ENCODE results near the gene KCNK4. TPM values are rescaled to one million over a fixed set of nuclear protein-coding genes. Genes with fewer than 3 reads are reported as not detected.

KCNK4 gene
- total and polyA plus RNA-seq, 2 of the 13 experiments (the other 11 are each of a cell fraction or from before 2014, with no cell fraction given) = not detected

- TF ChIP-seq ZNF770 (CRISPR knock-in tag; IDR thresholded peaks at IDR 0.05) (peak; percentile 20; the same call in 1 of the 2 replicates), PITX1 (CRISPR knock-in tag; IDR thresholded peaks at IDR 0.05) (no peak), ZNF10 (CRISPR knock-in tag; IDR thresholded peaks at IDR 0.05; ENCODE audit: borderline replicate concordance, low read depth) (no peak), ZNF414 (CRISPR knock-in tag; IDR thresholded peaks at IDR 0.05) (no peak), ZNF274 (CRISPR knock-in tag; IDR thresholded peaks at IDR 0.05) (no peak), GABPB1 (CRISPR knock-in tag; IDR thresholded peaks at IDR 0.05) (peak; percentile 45; the same call in 1 of the 2 replicates), MIER2 (CRISPR knock-in tag; IDR thresholded peaks at IDR 0.05) (no peak), ZNF777 (CRISPR knock-in tag; IDR thresholded peaks at IDR 0.05) (no peak), ZBTB21 (CRISPR knock-in tag; IDR thresholded peaks at IDR 0.05) (no peak), RARA (CRISPR knock-in tag; IDR thresholded peaks at IDR 0.05) (no peak), E2F5 (CRISPR knock-in tag; conservative IDR thresholded peaks at IDR 0.05) (no peak), PHF20 (CRISPR knock-in tag; IDR thresholded peaks at IDR 0.05) (no peak), TGIF2 (CRISPR knock-in tag; IDR thresholded peaks at IDR 0.05) (no peak), RFXAP (CRISPR knock-in tag; IDR thresholded peaks at IDR 0.05; ENCODE audit: borderline replicate concordance) (no peak), HOXA3 (CRISPR knock-in tag; IDR thresholded peaks at IDR 0.05) (peak; percentile 13; the same call in 1 of the 2 replicates), AHR (CRISPR knock-in tag; IDR thresholded peaks at IDR 0.05) (0 out of 2 replicates have a peak, but pooled peaks have one; percentile 53), ZNF513 (CRISPR knock-in tag; conservative IDR thresholded peaks at IDR 0.05) (no peak), ZNF225 (CRISPR knock-in tag; IDR thresholded peaks at IDR 0.05) (0 out of 2 replicates have a peak, but pooled peaks have one; percentile 25), MLX (CRISPR knock-in tag; IDR thresholded peaks at IDR 0.05) (no peak), SNAPC5 (CRISPR knock-in tag; IDR thresholded peaks at IDR 0.05; ENCODE audit: borderline replicate concordance) (no peak), ZNF556 (CRISPR knock-in tag; IDR thresholded peaks at IDR 0.05; ENCODE audit: borderline replicate concordance) (no peak), ZNF468 (CRISPR knock-in tag; IDR thresholded peaks at IDR 0.05) (no peak), ATRX (CRISPR knock-in tag; IDR thresholded peaks at IDR 0.05; ENCODE audit: borderline replicate concordance) (no peak), ZNF205 (CRISPR knock-in tag; IDR thresholded peaks at IDR 0.05) (0 out of 2 replicates have a peak, but pooled peaks have one; percentile 39), SALL1 (CRISPR knock-in tag; IDR thresholded peaks at IDR 0.05) (0 out of 2 replicates have a peak, but pooled peaks have one; percentile 12)
Observed at GRCh38 chr11:64341851-64342791, 51.0 kb downstream of the KCNK4 start (continued).

Measured in HepG2 (cell line).